CD8-positive, alpha-beta memory T cell (primary cell): ENCODE measurements around the gene ZCRB1. TPM values are rescaled to one million over a fixed set of nuclear protein-coding genes. Genes with fewer than 3 reads are reported as not detected.

Source experiments
- CTCF ChIA-PET: fragments of 350-600 bp; sonication (Branson Sonifier 250); formaldehyde crosslinking; loops from one replicate; lab custom pipeline; 2021; ENCODE audit warnings: antibody characterized with exemption; lab: Charles Lee
- POLR2A ChIA-PET: fragments of 350-600 bp; sonication (Branson Sonifier 250); formaldehyde crosslinking; loops from one replicate; lab custom pipeline; 2021; ENCODE audit warnings: antibody characterized with exemption; lab: Charles Lee
- DNase-seq, 5 donors: peaks; one replicate each; pipeline versions ENCODE4 v3.0.0 to v3.0.0-alpha.2; 2020 to 2022; ENCODE audit warnings: mixed read lengths in 1 of 5
- H3K27ac ChIP-seq: one replicate; pipeline ENCODE4 v1.7.0; 2013; ENCODE audit warnings: low read depth, mild to moderate bottlenecking, low read length, moderate library complexity
- H3K27me3 ChIP-seq: 2 replicates; pipeline ENCODE4 v1.7.0; 2013; ENCODE audit warnings: low read length, mild to moderate bottlenecking; ENCODE audit not compliant: insufficient read depth, poor library complexity, severe bottlenecking
- H3K36me3 ChIP-seq: 2 replicates; pipeline ENCODE4 v1.7.0; 2013; ENCODE audit warnings: mild to moderate bottlenecking, low read length, moderate library complexity; ENCODE audit not compliant: insufficient read depth
- H3K4me1 ChIP-seq: 2 replicates; pipeline ENCODE4 v1.7.0; 2013; ENCODE audit warnings: mild to moderate bottlenecking, low read length, moderate library complexity; ENCODE audit not compliant: insufficient read depth
- H3K4me3 ChIP-seq: 2 replicates; pipeline ENCODE4 v1.7.0; 2013; ENCODE audit warnings: mild to moderate bottlenecking, low read length
- H3K9me3 ChIP-seq: 2 replicates; pipeline ENCODE4 v1.7.0; 2013; ENCODE audit warnings: mild to moderate bottlenecking, low read length
- H3K27ac Mint-ChIP-seq, 8 donors: one replicate each; pipeline ENCODE4 v1.8.0; 2020 to 2021; ENCODE audit warnings: mixed read lengths in 8 of 8, mild to moderate bottlenecking in 6 of 8, inconsistent platforms in 3 of 8, moderate library complexity in 3 of 8
- H3K27me3 Mint-ChIP-seq, 2 donors: one replicate each; pipeline ENCODE4 v1.8.0; 2020 to 2021; ENCODE audit warnings: mixed read lengths in 2 of 2, mild to moderate bottlenecking in 1 of 2, moderate library complexity in 1 of 2
- H3K36me3 Mint-ChIP-seq, 3 donors: one replicate each; pipeline ENCODE4 v1.8.0; 2020 to 2021; ENCODE audit warnings: mixed read lengths in 3 of 3, inconsistent platforms in 1 of 3, mild to moderate bottlenecking in 1 of 3
- H3K4me1 Mint-ChIP-seq, 3 donors: one replicate each; pipeline ENCODE4 v1.8.0; 2020 to 2021; ENCODE audit warnings: mixed read lengths in 3 of 3, inconsistent platforms in 1 of 3, mild to moderate bottlenecking in 1 of 3
- H3K4me3 Mint-ChIP-seq, 7 donors: one replicate each; pipeline ENCODE4 v1.8.0; 2020 to 2021; ENCODE audit warnings: mixed read lengths in 7 of 7, mild to moderate bottlenecking in 6 of 7, moderate library complexity in 4 of 7, inconsistent platforms in 2 of 7
- H3K9me3 Mint-ChIP-seq, 5 donors: one replicate each; pipeline ENCODE4 v1.8.0; 2020 to 2022; ENCODE audit warnings: mixed read lengths in 5 of 5, mild to moderate bottlenecking in 3 of 5, moderate library complexity in 2 of 5, inconsistent platforms in 1 of 5
- polyA plus RNA-seq: library from polyadenylated mRNA; unstranded; fragments of 300-500 nt; fragmentation: Illumina TruSeq; gene quantifications from one replicate; pipeline ENCODE4 v1.2.3, GENCODE V29; 2021
- total RNA-seq, 2 experiments: library from RNA; stranded (reverse); gene quantifications; one replicate each; pipeline ENCODE4 v1.2.3, GENCODE V29; 2021

ZCRB1 gene
- total and polyA plus RNA-seq, 3 experiments from 2014 or later, result 78.1 to 89.1 (median 79.9) TPM

DNA sequence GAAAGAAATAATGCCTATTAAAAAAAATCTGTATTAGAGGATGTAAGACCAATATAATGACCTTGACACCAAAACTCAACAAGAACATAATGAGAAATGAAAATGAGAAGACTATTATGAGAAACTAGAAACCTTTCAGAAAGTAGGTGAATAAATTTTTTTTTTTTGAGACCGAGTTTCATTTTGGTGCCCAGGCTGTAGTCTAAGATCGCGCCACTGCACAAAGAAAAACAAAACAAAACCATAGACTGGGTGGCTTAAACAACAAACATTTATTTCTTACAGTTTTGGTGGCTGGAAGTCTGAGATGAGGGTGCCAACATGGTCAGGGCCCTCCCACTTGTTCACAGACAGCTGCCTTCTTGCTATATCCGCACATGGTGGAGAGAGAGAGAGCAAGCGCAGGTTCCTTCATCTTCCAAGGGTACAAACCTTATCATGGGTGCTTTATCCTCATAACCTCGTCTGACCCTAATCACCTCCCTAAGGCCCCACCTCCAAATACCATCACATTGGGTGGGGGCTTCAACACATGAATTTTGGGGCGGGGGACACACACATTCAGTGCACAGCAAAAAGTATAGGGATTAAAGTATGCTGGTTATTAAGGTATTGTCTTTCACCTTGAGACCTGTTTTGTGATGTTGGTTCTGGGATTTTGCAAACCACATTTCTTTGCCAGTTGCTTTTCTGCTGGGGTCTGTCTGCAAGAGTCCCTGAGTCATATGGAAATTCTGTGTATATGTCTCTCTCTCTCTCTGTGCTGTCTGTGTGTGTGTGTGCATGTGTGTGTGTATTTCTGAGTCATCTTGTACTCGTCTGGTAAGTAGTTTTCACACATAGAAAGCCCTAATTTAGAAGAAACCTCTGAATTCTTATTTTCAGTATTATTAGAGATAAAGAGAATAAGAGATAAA, 26.2 kb downstream of the ZCRB1 start:
- Mint-ChIP-seq H3K4me1 (peaks cover 14 to 20% (median 15%) of the 10 kb centered on the region in 3 donors), H3K36me3 (no peaks in the 10 kb centered on the region), H3K27me3 (no peaks in the 10 kb centered on the region), H3K27ac (peak overlapping the region in 7 of 8 donors; percentile 48 to 82 (median 73)), H3K4me3 (peak overlapping the region in 6 of 7 donors; percentile 52 to 82 (median 76)), H3K9me3 (peaks cover 0 to 2% (median 0%) of the 10 kb centered on the region in 5 donors)
- Histone ChIP-seq H3K27me3 (no peaks in the 10 kb centered on the region), H3K4me1 (no peaks in the 10 kb centered on the region), H3K27ac (no peak overlapping the region), H3K4me3 (no peak overlapping the region), H3K36me3 (no peaks in the 10 kb centered on the region), H3K9me3 (no peaks in the 10 kb centered on the region)
- POLR2A ChIA-PET, result interaction anchor here (0.7 kb wide), 1 partner anchor 41 kb away, joined by 4 read pairs; no protein-coding TSS in a partner anchor
- peak in 3 of 5 donors; percentile 3 to 60 (median 13) for DNase-seq
- CTCF ChIA-PET, result interaction anchor here (0.7 kb wide), 2 partner anchors 62 to 127 kb away, joined by 3 to 4 read pairs; partner anchors contain the start of gene YAF2

DNA sequence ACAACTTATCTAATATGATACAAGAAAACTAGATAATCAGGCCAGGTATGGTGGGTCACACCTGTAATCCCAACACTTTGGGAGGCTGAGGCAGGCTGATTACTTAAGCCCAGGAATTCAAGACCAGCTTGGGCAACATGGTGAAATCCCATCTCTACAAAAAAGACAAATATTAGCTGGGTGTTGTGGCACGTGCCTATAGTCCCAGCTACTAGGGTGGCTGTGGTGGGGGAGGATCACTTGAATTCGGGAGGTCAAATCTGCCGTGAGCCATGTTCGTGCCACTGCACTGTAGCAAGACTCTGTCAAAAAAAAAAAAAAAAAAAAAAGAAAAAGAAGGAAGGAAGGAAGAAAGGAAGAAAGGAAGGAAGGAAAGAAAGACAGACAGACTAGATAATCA, 27.0 kb downstream of the ZCRB1 start:
- Mint-ChIP-seq H3K27me3 (no peaks in the 10 kb centered on the region), H3K27ac (peak overlapping the region in 4 of 8 donors; percentile 22 to 84 (median 49)), H3K4me3 (peak overlapping the region in 3 of 7 donors; percentile 53 to 82 (median 64)), H3K4me1 (peaks cover 14 to 20% (median 15%) of the 10 kb centered on the region in 3 donors), H3K36me3 (no peaks in the 10 kb centered on the region), H3K9me3 (peaks cover 0 to 2% (median 0%) of the 10 kb centered on the region in 5 donors)
- H3K4me1 ChIP-seq, result no peaks in the 10 kb centered on the region
- ChIA-PET POLR2A (no interaction called here), CTCF (interaction anchor here (0.7 to 1.2 kb wide), 3 partner anchors 24 to 128 kb away, joined by 3 to 4 read pairs (median 4); partner anchors contain the start of gene YAF2)
- DNase-seq, result no peak
- H3K9me3 ChIP-seq, result no peaks in the 10 kb centered on the region
- no peaks in the 10 kb centered on the region for H3K36me3 ChIP-seq
- H3K27ac ChIP-seq, result no peak overlapping the region
- H3K27me3 ChIP-seq, result no peaks in the 10 kb centered on the region
- H3K4me3 ChIP-seq, result no peak overlapping the region

- peaks cover 0 to 2% of the 10 kb centered on the region in 2 donors for H3K27me3 Mint-ChIP-seq
- no peak for DNase-seq
- POLR2A ChIA-PET, result no interaction called here
Observed at GRCh38 chr12:42296503-42297109, 29.3 kb downstream of the ZCRB1 start.

DNA sequence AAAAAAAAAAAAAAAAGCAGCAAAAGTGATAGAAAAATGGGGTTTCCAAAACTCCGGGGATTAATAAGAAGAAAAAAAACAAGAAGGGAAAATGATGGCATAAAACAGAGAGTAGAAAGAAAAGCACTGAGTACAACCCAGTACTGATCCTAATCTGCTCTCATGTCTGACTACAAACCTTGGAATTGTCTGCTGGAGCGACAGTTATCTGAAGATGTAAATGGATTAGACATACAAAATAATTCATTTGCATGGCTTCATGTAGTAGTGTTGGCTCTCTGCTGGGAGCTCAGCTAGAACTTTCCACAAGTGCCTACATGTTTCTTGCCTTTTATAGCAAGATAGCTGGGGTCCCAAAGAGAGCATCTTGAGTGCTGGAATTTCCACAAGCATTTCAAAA, 34.2 kb downstream of the ZCRB1 start:
- CTCF ChIA-PET, result interaction anchor here (0.9 kb wide), 1 partner anchor 10 kb away, joined by 4 read pairs; no protein-coding TSS in a partner anchor
- Histone ChIP-seq H3K36me3 (no peaks in the 10 kb centered on the region), H3K27me3 (no peaks in the 10 kb centered on the region), H3K9me3 (no peaks in the 10 kb centered on the region), H3K4me3 (no peak overlapping the region), H3K27ac (no peak overlapping the region), H3K4me1 (no peaks in the 10 kb centered on the region)
- H3K36me3 Mint-ChIP-seq, result no peaks in the 10 kb centered on the region
- DNase-seq, result no peak
- no peak overlapping the region for H3K27ac Mint-ChIP-seq
- POLR2A ChIA-PET, result interaction anchor here (0.6 kb wide), 1 partner anchor 87 kb away, joined by 3 read pairs; no protein-coding TSS in a partner anchor
- H3K4me3 Mint-ChIP-seq, result no peak overlapping the region
- H3K9me3 Mint-ChIP-seq, result no peaks in the 10 kb centered on the region
- peaks cover 6 to 25% of the 10 kb centered on the region in 2 donors for H3K27me3 Mint-ChIP-seq
- no peaks in the 10 kb centered on the region for H3K4me1 Mint-ChIP-seq

More at GRCh38 chr12:42296503-42297109, 29.3 kb downstream of the ZCRB1 start:
- CTCF ChIA-PET, result interaction anchor here (0.7 kb wide), 1 partner anchor 62 kb away, joined by 3 read pairs; no protein-coding TSS in a partner anchor
- Histone ChIP-seq H3K27me3 (no peaks in the 10 kb centered on the region), H3K4me1 (no peaks in the 10 kb centered on the region), H3K27ac (no peak overlapping the region), H3K4me3 (no peak overlapping the region), H3K36me3 (no peaks in the 10 kb centered on the region), H3K9me3 (no peaks in the 10 kb centered on the region)
- no peak overlapping the region for H3K4me3 Mint-ChIP-seq
- H3K4me1 Mint-ChIP-seq, result peaks cover 14 to 20% (median 15%) of the 10 kb centered on the region in 3 donors
- peak overlapping the region in 1 of 8 donors; percentile 58 for H3K27ac Mint-ChIP-seq
- no peaks in the 10 kb centered on the region for H3K36me3 Mint-ChIP-seq
- peaks cover 0 to 2% (median 0%) of the 10 kb centered on the region in 5 donors for H3K9me3 Mint-ChIP-seq

DNA sequence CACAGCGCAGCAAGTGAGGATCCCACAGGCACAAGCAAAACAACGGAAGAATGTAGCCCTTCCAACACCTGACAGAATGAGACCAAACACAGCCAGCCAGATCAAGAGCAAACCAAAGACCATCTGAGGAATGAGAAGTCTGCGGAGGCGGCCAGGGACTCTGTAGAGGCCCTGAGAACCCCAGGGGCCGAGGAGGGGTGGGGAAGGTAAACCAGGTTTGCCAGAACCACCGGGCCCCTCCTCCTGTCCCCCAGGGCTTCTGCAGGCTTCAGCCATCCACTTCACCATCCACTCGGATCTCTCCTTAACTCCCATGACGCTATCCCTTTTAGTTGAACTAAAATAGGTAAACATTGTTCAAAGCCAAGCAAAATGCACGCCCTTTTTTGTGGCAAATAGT, 37.4 kb downstream of the ZCRB1 start:
- no peak overlapping the region for H3K4me3 ChIP-seq
- peaks cover 6 to 25% of the 10 kb centered on the region in 2 donors for H3K27me3 Mint-ChIP-seq
- peaks cover 0 to 6% (median 2%) of the 10 kb centered on the region in 3 donors for H3K4me1 Mint-ChIP-seq
- ChIA-PET CTCF (no interaction called here), POLR2A (no interaction called here)
- no peak for DNase-seq
- H3K36me3 ChIP-seq, result no peaks in the 10 kb centered on the region
- H3K27me3 ChIP-seq, result no peaks in the 10 kb centered on the region
- H3K4me1 ChIP-seq, result no peaks in the 10 kb centered on the region
- no peaks in the 10 kb centered on the region for H3K9me3 Mint-ChIP-seq
- no peak overlapping the region for H3K27ac Mint-ChIP-seq
- no peaks in the 10 kb centered on the region for H3K9me3 ChIP-seq
- H3K36me3 Mint-ChIP-seq, result no peaks in the 10 kb centered on the region
- no peak overlapping the region for H3K27ac ChIP-seq
- no peak overlapping the region for H3K4me3 Mint-ChIP-seq

GRCh38 chr12:42286741-42287140, 39.2 kb downstream of the ZCRB1 start:
- H3K4me1 Mint-ChIP-seq, result peaks cover 0 to 6% (median 2%) of the 10 kb centered on the region in 3 donors
- H3K27ac Mint-ChIP-seq, result no peak overlapping the region
- POLR2A ChIA-PET, result no interaction called here
- Histone ChIP-seq H3K4me3 (no peak overlapping the region), H3K27ac (no peak overlapping the region), H3K27me3 (no peaks in the 10 kb centered on the region), H3K4me1 (no peaks in the 10 kb centered on the region), H3K36me3 (no peaks in the 10 kb centered on the region), H3K9me3 (no peaks in the 10 kb centered on the region)
- CTCF ChIA-PET, result no interaction called here
- no peak for DNase-seq
- H3K36me3 Mint-ChIP-seq, result no peaks in the 10 kb centered on the region
- H3K9me3 Mint-ChIP-seq, result no peaks in the 10 kb centered on the region
- no peak overlapping the region for H3K4me3 Mint-ChIP-seq
- H3K27me3 Mint-ChIP-seq, result peaks cover 6 to 25% of the 10 kb centered on the region in 2 donors

DNA sequence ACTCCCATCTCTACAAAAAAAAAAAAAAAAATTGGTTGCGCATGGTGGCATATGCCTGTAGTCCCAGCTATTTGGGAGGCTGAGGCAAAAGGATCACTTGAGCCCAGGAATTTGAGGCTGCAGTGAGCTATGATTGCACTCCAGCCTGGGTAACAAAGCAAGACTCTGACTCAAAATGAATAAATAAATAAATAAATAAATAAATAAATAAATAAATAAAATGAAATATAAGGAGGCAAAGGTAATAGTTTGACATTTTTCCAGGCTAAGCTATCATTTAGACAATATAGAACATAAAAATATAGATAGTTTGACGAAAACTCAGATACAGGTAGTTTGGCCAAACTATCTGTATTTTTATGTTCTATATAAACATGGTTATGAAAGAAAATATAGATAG, 40.5 kb downstream of the ZCRB1 start:
- H3K27me3 ChIP-seq, result no peaks in the 10 kb centered on the region
- peaks cover 6 to 23% of the 10 kb centered on the region in 2 donors for H3K27me3 Mint-ChIP-seq
- no peaks in the 10 kb centered on the region for H3K9me3 ChIP-seq
- POLR2A ChIA-PET, result no interaction called here
- no peak overlapping the region for H3K4me3 Mint-ChIP-seq
- H3K27ac ChIP-seq, result no peak overlapping the region
- H3K36me3 Mint-ChIP-seq, result no peaks in the 10 kb centered on the region
- H3K4me3 ChIP-seq, result no peak overlapping the region
- no peaks in the 10 kb centered on the region for H3K9me3 Mint-ChIP-seq
- no peaks in the 10 kb centered on the region for H3K36me3 ChIP-seq
- H3K4me1 Mint-ChIP-seq, result peaks cover 0 to 6% (median 2%) of the 10 kb centered on the region in 3 donors
- DNase-seq, result no peak
- no peak overlapping the region for H3K27ac Mint-ChIP-seq
- no peaks in the 10 kb centered on the region for H3K4me1 ChIP-seq
- CTCF ChIA-PET, result no interaction called here
